Mesothelial cell of epicardium (in vitro differentiated cells): Measurements from ENCODE around the gene COL26A1. TPM values are rescaled to one million over a fixed set of nuclear protein-coding genes. Genes with fewer than 3 reads are reported as not detected.

Source experiments
- DNase-seq, 2 experiments: peaks; one replicate each; pipeline ENCODE4 v3.0.0; 2021; ENCODE audit warnings: low spot score in 2 of 2; ENCODE audit not compliant: unreplicated experiment in 2 of 2
- H3K27ac Mint-ChIP-seq: 2 replicates; pipeline ENCODE4 v1.8.0; 2021; ENCODE audit warnings: mixed read lengths
- H3K27me3 Mint-ChIP-seq: 2 replicates; pipeline ENCODE4 v1.8.0; 2021; ENCODE audit warnings: low read depth, mixed read lengths
- H3K36me3 Mint-ChIP-seq: 2 replicates; pipeline ENCODE4 v1.8.0; 2021; ENCODE audit warnings: mixed read lengths
- H3K4me1 Mint-ChIP-seq: 2 replicates; pipeline ENCODE4 v1.8.0; 2021; ENCODE audit warnings: mixed read lengths
- H3K4me3 Mint-ChIP-seq: 2 replicates; pipeline ENCODE4 v1.8.0; 2021; ENCODE audit warnings: mild to moderate bottlenecking, moderate library complexity, mixed read lengths
- H3K9me3 Mint-ChIP-seq: 2 replicates; pipeline ENCODE4 v1.8.0; 2021; ENCODE audit warnings: mixed read lengths
- total RNA-seq: library from RNA; stranded (reverse); gene quantifications from 3 replicates; pipeline ENCODE4 v1.2.1, GENCODE V29; 2021
- TF ChIP-seq, protein P1 (sequence below): fragments of 200-600 bp; sonication (generic); IDR thresholded peaks from one replicate; pipeline ENCODE4 v1.5.0; 2021; ENCODE audit warnings: antibody characterized with exemption; ENCODE audit not compliant: unreplicated experiment

The COL26A1 gene
- total RNA-seq, 1 donor from 2014 or later = 105 TPM

DNA sequence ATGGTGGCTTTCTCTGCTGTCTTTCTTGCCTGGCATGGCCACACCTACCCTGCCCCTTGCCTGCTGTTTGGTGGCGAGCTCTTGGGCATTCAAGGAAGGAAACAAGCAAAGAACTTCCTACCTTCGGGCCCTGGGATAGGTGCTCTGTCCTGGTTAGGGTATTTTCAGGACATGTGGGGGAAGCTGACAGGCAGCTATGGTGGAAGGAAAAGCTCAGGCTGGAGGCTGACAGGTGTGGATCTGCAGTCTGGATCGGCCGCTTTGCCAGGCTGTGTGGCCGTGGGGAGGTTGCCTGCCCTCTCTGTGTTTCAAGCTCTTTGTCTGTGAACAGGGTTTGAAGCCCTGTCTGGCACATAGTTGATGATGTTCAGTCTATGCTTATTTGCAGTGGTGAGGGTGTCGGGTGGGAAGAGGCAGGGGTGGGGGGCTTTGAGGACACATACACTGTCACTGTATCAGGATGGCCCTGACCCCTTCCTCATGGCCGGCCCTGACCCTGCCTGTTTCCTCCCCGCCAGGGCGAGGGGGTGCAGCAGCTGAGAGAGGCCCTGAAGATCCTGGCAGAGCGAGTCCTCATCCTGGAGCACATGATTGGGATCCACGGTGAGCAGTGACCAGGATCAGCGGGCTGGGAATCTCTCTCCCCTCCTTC, 192.7 kb downstream of the COL26A1 start:
- no peaks in the 10 kb centered on the region for H3K4me1 Mint-ChIP-seq
- H3K4me3 Mint-ChIP-seq = no peak overlapping the region
- no peaks in the 10 kb centered on the region for H3K27me3 Mint-ChIP-seq
- peak in 1 of 2 experiments; percentile 28 for DNase-seq
- no peaks in the 10 kb centered on the region for H3K9me3 Mint-ChIP-seq
- peaks cover 2% of the 10 kb centered on the region for H3K36me3 Mint-ChIP-seq
- TF ChIP-seq, protein P1, sequence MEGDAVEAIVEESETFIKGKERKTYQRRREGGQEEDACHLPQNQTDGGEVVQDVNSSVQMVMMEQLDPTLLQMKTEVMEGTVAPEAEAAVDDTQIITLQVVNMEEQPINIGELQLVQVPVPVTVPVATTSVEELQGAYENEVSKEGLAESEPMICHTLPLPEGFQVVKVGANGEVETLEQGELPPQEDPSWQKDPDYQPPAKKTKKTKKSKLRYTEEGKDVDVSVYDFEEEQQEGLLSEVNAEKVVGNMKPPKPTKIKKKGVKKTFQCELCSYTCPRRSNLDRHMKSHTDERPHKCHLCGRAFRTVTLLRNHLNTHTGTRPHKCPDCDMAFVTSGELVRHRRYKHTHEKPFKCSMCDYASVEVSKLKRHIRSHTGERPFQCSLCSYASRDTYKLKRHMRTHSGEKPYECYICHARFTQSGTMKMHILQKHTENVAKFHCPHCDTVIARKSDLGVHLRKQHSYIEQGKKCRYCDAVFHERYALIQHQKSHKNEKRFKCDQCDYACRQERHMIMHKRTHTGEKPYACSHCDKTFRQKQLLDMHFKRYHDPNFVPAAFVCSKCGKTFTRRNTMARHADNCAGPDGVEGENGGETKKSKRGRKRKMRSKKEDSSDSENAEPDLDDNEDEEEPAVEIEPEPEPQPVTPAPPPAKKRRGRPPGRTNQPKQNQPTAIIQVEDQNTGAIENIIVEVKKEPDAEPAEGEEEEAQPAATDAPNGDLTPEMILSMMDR = no peak
- H3K27ac Mint-ChIP-seq = no peak overlapping the region

DNA sequence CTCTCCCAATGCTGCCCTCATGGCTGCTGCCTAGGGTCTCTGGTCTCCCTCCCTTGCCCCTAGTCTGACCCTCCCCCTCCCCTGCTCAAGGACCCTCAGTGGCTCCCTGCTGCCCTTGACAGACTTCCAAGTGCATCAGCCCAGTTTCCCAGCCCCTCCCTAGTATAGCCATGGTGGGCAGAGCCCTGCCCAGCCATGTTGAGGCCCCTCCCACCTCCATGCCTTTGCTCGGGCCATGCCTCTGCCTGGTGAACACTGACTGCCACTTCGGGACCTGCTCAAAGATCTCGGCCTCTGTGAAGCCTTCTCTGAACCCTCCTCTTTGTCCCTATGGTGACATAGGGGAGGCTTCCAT, 193.2 kb downstream of the COL26A1 start:
- Mint-ChIP-seq H3K9me3 (no peaks in the 10 kb centered on the region), H3K36me3 (peaks cover 2% of the 10 kb centered on the region)

DNA sequence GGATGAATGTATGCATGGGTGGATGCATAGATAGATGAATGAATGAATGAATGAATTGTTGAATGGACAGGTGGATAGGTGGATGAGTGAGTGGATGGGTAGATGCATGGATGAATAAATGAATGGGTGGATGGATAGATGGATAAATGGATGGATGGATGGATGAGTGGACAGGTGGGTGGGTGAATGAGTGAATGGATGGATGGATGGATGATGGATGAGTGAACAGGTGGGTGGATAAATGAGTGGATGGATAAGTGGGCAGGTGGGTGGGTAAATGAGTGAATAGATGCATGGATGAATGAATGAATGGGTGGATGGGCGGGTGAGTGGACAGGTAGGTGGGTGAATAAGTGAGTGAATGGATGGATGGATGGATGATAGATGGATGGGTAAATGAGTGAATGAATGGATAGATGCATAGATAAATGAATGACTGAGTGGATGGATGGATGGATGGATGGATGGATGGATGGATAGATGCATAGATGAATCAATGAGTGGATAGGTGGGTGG, 193.8 kb downstream of the COL26A1 start:
- DNase-seq = no peak
- H3K4me1 Mint-ChIP-seq = no peaks in the 10 kb centered on the region
- no peaks in the 10 kb centered on the region for H3K9me3 Mint-ChIP-seq
- H3K27me3 Mint-ChIP-seq = no peaks in the 10 kb centered on the region
- H3K27ac Mint-ChIP-seq = no peak overlapping the region
- no peak overlapping the region for H3K4me3 Mint-ChIP-seq
- TF ChIP-seq, protein P1 = no peak
- peaks cover 2% of the 10 kb centered on the region for H3K36me3 Mint-ChIP-seq

More for the DNA sequence above, 193.2 kb downstream of the COL26A1 start:
- H3K27me3 Mint-ChIP-seq = no peaks in the 10 kb centered on the region
- no peak overlapping the region for H3K4me3 Mint-ChIP-seq
- H3K4me1 Mint-ChIP-seq = no peaks in the 10 kb centered on the region
- TF ChIP-seq, protein P1 = no peak
- peak in 1 of 2 experiments; percentile 6 for DNase-seq
- no peak overlapping the region for H3K27ac Mint-ChIP-seq

DNA sequence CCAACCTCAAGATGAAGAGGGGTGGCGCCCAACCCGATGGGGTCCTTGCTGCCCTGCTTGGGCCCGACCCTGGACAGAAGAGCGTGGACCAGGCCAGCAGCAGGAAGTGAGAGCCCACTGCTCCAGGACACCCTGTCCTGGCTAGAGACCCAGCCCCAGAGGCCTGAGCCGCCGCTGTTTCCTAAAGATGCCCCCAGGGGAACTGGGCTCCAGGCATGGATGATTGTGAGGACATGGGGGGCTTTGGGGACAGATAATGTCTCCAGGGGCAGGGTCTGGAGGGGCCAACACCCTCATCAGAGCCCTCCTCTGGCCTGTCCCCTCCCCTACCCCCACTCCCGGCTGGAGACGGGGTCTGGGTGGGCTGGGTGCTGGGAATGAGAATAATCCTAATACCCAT, 194.7 kb downstream of the COL26A1 start:
- Mint-ChIP-seq H3K27ac (no peak overlapping the region), H3K4me3 (no peak overlapping the region), H3K36me3 (peaks cover 2% of the 10 kb centered on the region), H3K4me1 (no peaks in the 10 kb centered on the region), H3K27me3 (no peaks in the 10 kb centered on the region), H3K9me3 (no peaks in the 10 kb centered on the region)
- TF ChIP-seq, protein P1 = no peak
- DNase-seq = no peak

DNA sequence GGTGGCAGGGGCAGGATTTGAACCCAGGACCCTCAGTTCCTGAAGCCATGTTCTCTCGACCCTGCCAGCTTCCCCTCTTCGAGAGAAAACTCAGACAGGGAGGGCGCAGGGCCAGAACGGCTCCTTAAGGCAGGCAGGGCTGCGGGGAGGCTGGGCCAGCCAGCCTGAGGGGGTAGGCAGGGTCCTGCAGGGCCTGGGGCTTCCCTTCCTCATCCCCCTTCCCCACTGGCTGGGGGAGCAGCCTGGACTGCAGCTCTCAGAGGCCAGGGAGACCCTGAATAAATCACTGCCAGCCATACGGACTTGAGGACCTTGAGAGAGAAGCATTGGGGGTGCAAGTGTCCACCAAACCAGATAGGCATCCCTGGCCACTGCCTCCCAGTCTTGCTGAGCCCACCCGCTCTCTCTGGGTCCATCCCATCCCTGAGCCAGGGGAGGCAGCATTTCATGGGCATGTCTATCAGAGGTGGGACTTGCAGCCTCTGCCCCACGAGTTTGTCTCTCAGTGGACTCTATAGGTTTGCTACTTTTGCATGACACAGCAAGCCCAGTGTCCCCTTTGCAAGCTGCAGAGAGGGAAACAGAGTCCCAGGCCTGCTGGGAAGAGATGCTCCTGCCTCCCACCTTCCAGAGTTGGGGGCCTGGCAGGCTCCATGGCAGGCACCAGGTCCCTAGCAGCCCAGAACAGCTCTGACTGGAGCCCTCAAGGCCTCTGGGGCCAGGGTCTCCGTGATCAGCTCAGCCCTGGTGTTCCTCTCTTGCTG, 195.5 kb downstream of the COL26A1 start:
- peak in 1 of 2 experiments; percentile 26 for DNase-seq
- TF ChIP-seq, protein P1 = no peak

More for the DNA sequence above, 195.5 kb downstream of the COL26A1 start:
- no peak overlapping the region for H3K27ac Mint-ChIP-seq
- H3K4me1 Mint-ChIP-seq = no peaks in the 10 kb centered on the region
- H3K36me3 Mint-ChIP-seq = peaks cover 2% of the 10 kb centered on the region
- H3K9me3 Mint-ChIP-seq = no peaks in the 10 kb centered on the region
- H3K4me3 Mint-ChIP-seq = no peak overlapping the region
- peaks cover 3% of the 10 kb centered on the region for H3K27me3 Mint-ChIP-seq
